HepG2 (cell line): Measurements from ENCODE around the gene HPD. TPM values are rescaled to one million over a fixed set of nuclear protein-coding genes. Genes with fewer than 3 reads are reported as not detected.

ENCODE experiments used
- GPN1 ChIP-seq: sonication (generic); formaldehyde crosslinking; IDR thresholded peaks from 2 replicates; pipeline ENCODE4 v1.5.1; 2020; ENCODE audit warnings: missing genetic modification reagents, borderline replicate concordance
- ISX ChIP-seq: sonication (generic); formaldehyde crosslinking; conservative IDR thresholded peaks from 2 replicates; pipeline ENCODE4 v1.5.0; 2020; ENCODE audit warnings: missing genetic modification reagents
- KDM5A ChIP-seq: fragments of 200-600 bp; sonication (generic); IDR thresholded peaks from 2 replicates; pipeline ENCODE4 v1.7.0; 2018; ENCODE audit warnings: antibody characterized with exemption, mild to moderate bottlenecking, low read length, borderline replicate concordance
- MED13 ChIP-seq: sonication (generic); formaldehyde crosslinking; IDR thresholded peaks from 2 replicates; pipeline ENCODE4 v1.5.0; 2020; ENCODE audit warnings: missing genetic modification reagents
- MEIS2 ChIP-seq: sonication (generic); formaldehyde crosslinking; IDR thresholded peaks from 2 replicates; pipeline ENCODE4 v1.9.0; 2021; ENCODE audit warnings: mild to moderate bottlenecking, missing genetic modification reagents
- NFIC ChIP-seq: IDR thresholded peaks from 2 replicates; pipeline ENCODE4 v1.6.1; 2012; ENCODE audit warnings: mild to moderate bottlenecking, low read length, inconsistent platforms
- THAP11 ChIP-seq: IDR thresholded peaks from 2 replicates; pipeline ENCODE4 v1.6.1; 2016; ENCODE audit warnings: missing biosample characterization, missing genetic modification reagents
- ZNF180 ChIP-seq: sonication (generic); formaldehyde crosslinking; IDR thresholded peaks from 2 replicates; pipeline ENCODE4 v1.4.0; 2020; ENCODE audit warnings: low read depth, missing genetic modification reagents, borderline replicate concordance
- ZNF3 ChIP-seq: IDR thresholded peaks from 2 replicates; pipeline ENCODE4 v1.7.0; 2017; ENCODE audit warnings: inconsistent platforms
- ZNF33B ChIP-seq: sonication (generic); formaldehyde crosslinking; IDR thresholded peaks from 2 replicates; pipeline ENCODE4 v1.5.1; 2020; ENCODE audit warnings: mild to moderate bottlenecking, missing genetic modification reagents
- ZNF383 ChIP-seq: sonication (generic); formaldehyde crosslinking; IDR thresholded peaks from 2 replicates; pipeline ENCODE4 v1.4.0; 2020; ENCODE audit warnings: missing genetic modification reagents, mild to moderate bottlenecking, borderline replicate concordance
- ZNF549 ChIP-seq: sonication (generic); formaldehyde crosslinking; IDR thresholded peaks from 2 replicates; pipeline ENCODE4 v1.5.0; 2020; ENCODE audit warnings: missing genetic modification reagents
- ZNF619 ChIP-seq: sonication (generic); formaldehyde crosslinking; IDR thresholded peaks from 2 replicates; pipeline ENCODE4 v1.4.0; 2020; ENCODE audit warnings: mild to moderate bottlenecking, missing genetic modification reagents
- ZZZ3 ChIP-seq: sonication (generic); formaldehyde crosslinking; IDR thresholded peaks from 2 replicates; pipeline ENCODE4 v1.4.0; 2020; ENCODE audit warnings: missing genetic modification reagents, mild to moderate bottlenecking, borderline replicate concordance
- polyA plus RNA-seq, 8 experiments: library from polyadenylated mRNA; depleted of rRNA in 3 of 8; stranded (reverse) in 7 of 8; unstranded in 1 of 8; fragments of >200 nt; fragmentation: Illumina TruSeq in 4 of 8; extraction: Trizol in 4 of 8; gene quantifications; 2 replicates each; pipeline versions ENCODE4 v1.2.1 to v1.2.3, GENCODE V29; 2011 to 2016; ENCODE audit warnings: low read depth in 4 of 8, missing spikeins in 1 of 8, mixed read lengths in 1 of 8; ENCODE audit not compliant: insufficient read depth in 1 of 8
- total RNA-seq, 5 experiments: library from RNA; depleted of rRNA; stranded (reverse); fragments of >200 nt; fragmentation: Illumina TruSeq; extraction: Trizol; gene quantifications; 2 replicates each; pipeline ENCODE4 v1.2.3, GENCODE V29; 2016; ENCODE audit warnings: low read depth in 1 of 5
- TF ChIP-seq, protein P1 (sequence below): sonication (generic); formaldehyde crosslinking; IDR thresholded peaks from 2 replicates; pipeline ENCODE4 v1.4.0; 2020; ENCODE audit warnings: missing genetic modification reagents
- TF ChIP-seq, protein P2 (sequence below): sonication (generic); formaldehyde crosslinking; IDR thresholded peaks from 2 replicates; pipeline ENCODE4 v1.9.0; 2021; ENCODE audit warnings: missing genetic modification reagents, mild to moderate bottlenecking, borderline replicate concordance
- TF ChIP-seq, protein P3 (sequence below): sonication (generic); formaldehyde crosslinking; IDR thresholded peaks from 2 replicates; pipeline ENCODE4 v1.5.1; 2020; ENCODE audit warnings: mild to moderate bottlenecking, missing genetic modification reagents, borderline replicate concordance
- TF ChIP-seq, protein P4 (sequence below): sonication (generic); formaldehyde crosslinking; IDR thresholded peaks from 2 replicates; pipeline ENCODE4 v1.4.0; 2020; ENCODE audit warnings: missing genetic modification reagents

The HPD gene
- total and polyA plus RNA-seq, 2 of the 13 experiments (the other 11 are each of a cell fraction or from before 2014, with no cell fraction given) = 120 to 195 TPM

DNA sequence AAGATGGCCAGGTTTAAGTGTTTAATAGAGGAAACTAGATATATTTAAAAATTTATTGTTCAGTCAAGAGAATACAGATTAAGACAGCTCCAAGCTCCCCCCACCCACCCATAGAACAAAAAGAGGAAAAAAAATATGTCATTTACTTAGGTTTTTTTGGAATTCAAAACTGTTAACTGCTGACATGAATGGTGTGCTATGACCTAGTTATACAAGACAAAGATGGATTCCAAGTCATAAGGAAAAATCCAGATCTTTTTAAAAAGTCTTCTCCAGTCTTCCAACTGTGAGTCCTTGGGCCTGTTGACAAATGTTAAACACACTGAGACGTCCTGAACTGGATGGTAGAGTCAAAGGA, 56.2 kb downstream of the HPD start (continued):
- TF ChIP-seq ZZZ3 (CRISPR knock-in tag) = no peak
- peak; percentile 24; the same call in 1 of the 2 replicates for TF ChIP-seq KDM5A
- 0 out of 2 replicates have a peak, but pooled peaks have one; percentile 10 for TF ChIP-seq ZNF33B
- TF ChIP-seq THAP11 = no peak
- no peak for TF ChIP-seq ZNF549
- TF ChIP-seq, protein P1, sequence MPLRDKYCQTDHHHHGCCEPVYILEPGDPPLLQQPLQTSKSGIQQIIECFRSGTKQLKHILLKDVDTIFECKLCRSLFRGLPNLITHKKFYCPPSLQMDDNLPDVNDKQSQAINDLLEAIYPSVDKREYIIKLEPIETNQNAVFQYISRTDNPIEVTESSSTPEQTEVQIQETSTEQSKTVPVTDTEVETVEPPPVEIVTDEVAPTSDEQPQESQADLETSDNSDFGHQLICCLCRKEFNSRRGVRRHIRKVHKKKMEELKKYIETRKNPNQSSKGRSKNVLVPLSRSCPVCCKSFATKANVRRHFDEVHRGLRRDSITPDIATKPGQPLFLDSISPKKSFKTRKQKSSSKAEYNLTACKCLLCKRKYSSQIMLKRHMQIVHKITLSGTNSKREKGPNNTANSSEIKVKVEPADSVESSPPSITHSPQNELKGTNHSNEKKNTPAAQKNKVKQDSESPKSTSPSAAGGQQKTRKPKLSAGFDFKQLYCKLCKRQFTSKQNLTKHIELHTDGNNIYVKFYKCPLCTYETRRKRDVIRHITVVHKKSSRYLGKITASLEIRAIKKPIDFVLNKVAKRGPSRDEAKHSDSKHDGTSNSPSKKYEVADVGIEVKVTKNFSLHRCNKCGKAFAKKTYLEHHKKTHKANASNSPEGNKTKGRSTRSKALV (CRISPR knock-in tag) = 0 out of 2 replicates have a peak, but pooled peaks have one; percentile 48
- TF ChIP-seq, protein P2, sequence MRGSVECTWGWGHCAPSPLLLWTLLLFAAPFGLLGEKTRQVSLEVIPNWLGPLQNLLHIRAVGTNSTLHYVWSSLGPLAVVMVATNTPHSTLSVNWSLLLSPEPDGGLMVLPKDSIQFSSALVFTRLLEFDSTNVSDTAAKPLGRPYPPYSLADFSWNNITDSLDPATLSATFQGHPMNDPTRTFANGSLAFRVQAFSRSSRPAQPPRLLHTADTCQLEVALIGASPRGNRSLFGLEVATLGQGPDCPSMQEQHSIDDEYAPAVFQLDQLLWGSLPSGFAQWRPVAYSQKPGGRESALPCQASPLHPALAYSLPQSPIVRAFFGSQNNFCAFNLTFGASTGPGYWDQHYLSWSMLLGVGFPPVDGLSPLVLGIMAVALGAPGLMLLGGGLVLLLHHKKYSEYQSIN (CRISPR knock-in tag) = no peak
- no peak for TF ChIP-seq ZNF180
- TF ChIP-seq MEIS2 (CRISPR knock-in tag) = 0 out of 2 replicates have a peak, but pooled peaks have one; percentile 18
- TF ChIP-seq, protein P3, sequence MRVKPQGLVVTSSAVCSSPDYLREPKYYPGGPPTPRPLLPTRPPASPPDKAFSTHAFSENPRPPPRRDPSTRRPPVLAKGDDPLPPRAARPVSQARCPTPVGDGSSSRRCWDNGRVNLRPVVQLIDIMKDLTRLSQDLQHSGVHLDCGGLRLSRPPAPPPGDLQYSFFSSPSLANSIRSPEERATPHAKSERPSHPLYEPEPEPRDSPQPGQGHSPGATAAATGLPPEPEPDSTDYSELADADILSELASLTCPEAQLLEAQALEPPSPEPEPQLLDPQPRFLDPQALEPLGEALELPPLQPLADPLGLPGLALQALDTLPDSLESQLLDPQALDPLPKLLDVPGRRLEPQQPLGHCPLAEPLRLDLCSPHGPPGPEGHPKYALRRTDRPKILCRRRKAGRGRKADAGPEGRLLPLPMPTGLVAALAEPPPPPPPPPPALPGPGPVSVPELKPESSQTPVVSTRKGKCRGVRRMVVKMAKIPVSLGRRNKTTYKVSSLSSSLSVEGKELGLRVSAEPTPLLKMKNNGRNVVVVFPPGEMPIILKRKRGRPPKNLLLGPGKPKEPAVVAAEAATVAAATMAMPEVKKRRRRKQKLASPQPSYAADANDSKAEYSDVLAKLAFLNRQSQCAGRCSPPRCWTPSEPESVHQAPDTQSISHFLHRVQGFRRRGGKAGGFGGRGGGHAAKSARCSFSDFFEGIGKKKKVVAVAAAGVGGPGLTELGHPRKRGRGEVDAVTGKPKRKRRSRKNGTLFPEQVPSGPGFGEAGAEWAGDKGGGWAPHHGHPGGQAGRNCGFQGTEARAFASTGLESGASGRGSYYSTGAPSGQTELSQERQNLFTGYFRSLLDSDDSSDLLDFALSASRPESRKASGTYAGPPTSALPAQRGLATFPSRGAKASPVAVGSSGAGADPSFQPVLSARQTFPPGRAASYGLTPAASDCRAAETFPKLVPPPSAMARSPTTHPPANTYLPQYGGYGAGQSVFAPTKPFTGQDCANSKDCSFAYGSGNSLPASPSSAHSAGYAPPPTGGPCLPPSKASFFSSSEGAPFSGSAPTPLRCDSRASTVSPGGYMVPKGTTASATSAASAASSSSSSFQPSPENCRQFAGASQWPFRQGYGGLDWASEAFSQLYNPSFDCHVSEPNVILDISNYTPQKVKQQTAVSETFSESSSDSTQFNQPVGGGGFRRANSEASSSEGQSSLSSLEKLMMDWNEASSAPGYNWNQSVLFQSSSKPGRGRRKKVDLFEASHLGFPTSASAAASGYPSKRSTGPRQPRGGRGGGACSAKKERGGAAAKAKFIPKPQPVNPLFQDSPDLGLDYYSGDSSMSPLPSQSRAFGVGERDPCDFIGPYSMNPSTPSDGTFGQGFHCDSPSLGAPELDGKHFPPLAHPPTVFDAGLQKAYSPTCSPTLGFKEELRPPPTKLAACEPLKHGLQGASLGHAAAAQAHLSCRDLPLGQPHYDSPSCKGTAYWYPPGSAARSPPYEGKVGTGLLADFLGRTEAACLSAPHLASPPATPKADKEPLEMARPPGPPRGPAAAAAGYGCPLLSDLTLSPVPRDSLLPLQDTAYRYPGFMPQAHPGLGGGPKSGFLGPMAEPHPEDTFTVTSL = no peak
- TF ChIP-seq, protein P4, sequence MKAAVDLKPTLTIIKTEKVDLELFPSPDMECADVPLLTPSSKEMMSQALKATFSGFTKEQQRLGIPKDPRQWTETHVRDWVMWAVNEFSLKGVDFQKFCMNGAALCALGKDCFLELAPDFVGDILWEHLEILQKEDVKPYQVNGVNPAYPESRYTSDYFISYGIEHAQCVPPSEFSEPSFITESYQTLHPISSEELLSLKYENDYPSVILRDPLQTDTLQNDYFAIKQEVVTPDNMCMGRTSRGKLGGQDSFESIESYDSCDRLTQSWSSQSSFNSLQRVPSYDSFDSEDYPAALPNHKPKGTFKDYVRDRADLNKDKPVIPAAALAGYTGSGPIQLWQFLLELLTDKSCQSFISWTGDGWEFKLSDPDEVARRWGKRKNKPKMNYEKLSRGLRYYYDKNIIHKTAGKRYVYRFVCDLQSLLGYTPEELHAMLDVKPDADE (CRISPR knock-in tag) = no peak
- no peak for TF ChIP-seq ZNF383 (CRISPR knock-in tag)
- TF ChIP-seq MED13 = 0 out of 2 replicates have a peak, but pooled peaks have one; percentile 18
- no peak for TF ChIP-seq NFIC
- no peak for TF ChIP-seq GPN1 (CRISPR knock-in tag)
- TF ChIP-seq ZNF3 (CRISPR knock-in tag) = no peak
- no peak for TF ChIP-seq ZNF619 (CRISPR knock-in tag)
- no peak for TF ChIP-seq ISX (CRISPR knock-in tag)
